ENCODE measurements around the gene KLHL3.

GRCh38 chr5:137587919-137588318 lies 148.0 kb downstream of the KLHL3 start:
- no peak for TF ChIP-seq EZH2 (IDR thresholded peaks at IDR 0.05)
- no peak for TF ChIP-seq FOXP2 (optimal IDR thresholded peaks at IDR 0.05; ENCODE audit: control extremely low read depth, extremely low read length, insufficient read depth)
